HG02798 (cell line): Measurements from ENCODE around the gene SH3BGR.

Experiments
- ATAC-seq: cut with Tn5 transposase; IDR thresholded peaks from one replicate; pipeline ENCODE4 v1.9.1; 2021; ENCODE audit warnings: mild to moderate bottlenecking; ENCODE audit not compliant: unreplicated experiment, poor library complexity

Gene SH3BGR

GRCh38 chr21:39510240-39510639 lies 58.5 kb downstream of the SH3BGR start:
- ATAC-seq: no peak

GRCh38 chr21:39511102-39511501 lies 59.3 kb downstream of the SH3BGR start:
- no peak for ATAC-seq

- ATAC-seq: no peak
Observed at GRCh38 chr21:39513735-39514134, 62.0 kb downstream of the SH3BGR start.

DNA sequence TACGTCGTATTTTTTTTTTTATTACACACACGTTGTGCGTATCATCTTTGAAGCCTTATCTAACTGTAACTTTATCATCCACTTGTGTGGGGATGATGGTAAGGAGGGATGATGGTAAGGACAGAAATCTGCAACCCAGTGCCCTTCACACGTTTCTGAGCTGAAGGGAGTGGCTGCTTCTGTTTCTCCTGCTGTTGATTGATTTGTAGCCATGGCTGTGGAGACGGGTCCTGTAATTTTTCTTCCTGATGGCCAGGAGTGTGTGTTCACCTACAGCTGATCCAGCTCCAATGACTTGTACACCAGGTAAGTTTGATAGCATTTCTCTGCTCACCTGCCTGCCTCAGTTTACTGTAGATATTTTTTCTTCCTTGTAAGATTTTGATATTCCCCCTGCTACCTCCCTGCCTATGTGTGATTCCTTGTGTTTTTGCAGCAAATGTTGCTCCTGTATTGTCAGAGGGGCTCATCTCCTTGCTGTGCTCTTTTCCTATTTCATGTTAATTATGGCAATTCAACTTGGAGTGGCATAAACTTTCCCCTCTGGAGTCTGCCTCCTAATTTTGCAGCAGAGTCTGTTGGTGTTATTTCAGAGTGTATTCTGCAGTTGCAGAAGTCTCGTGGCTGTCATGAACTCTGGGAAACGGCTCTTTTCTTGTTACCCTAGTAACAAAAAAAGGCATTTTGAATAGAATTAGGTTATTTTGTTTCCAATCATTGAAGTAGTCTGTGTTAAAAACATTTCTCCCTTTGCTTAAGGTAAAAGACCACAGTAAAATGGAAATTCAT lies 64.1 kb downstream of the SH3BGR start:
- no peak for ATAC-seq

- peak; percentile 64 for ATAC-seq
Observed at GRCh38 chr21:39518055-39518846, 66.5 kb downstream of the SH3BGR start.

GRCh38 chr21:39518847-39519210 lies 67.1 kb downstream of the SH3BGR start:
- no peak for ATAC-seq

GRCh38 chr21:39519835-39520234 lies 68.1 kb downstream of the SH3BGR start:
- ATAC-seq: no peak

GRCh38 chr21:39523399-39523798 lies 71.6 kb downstream of the SH3BGR start:
- no peak for ATAC-seq

GRCh38 chr21:39523915-39524314 lies 72.1 kb downstream of the SH3BGR start:
- ATAC-seq: no peak

- ATAC-seq: peak; percentile 15
Observed at GRCh38 chr21:39525129-39525528, 73.4 kb downstream of the SH3BGR start.

GRCh38 chr21:39525601-39526000 lies 73.8 kb downstream of the SH3BGR start:
- ATAC-seq: peak; percentile 59

DNA sequence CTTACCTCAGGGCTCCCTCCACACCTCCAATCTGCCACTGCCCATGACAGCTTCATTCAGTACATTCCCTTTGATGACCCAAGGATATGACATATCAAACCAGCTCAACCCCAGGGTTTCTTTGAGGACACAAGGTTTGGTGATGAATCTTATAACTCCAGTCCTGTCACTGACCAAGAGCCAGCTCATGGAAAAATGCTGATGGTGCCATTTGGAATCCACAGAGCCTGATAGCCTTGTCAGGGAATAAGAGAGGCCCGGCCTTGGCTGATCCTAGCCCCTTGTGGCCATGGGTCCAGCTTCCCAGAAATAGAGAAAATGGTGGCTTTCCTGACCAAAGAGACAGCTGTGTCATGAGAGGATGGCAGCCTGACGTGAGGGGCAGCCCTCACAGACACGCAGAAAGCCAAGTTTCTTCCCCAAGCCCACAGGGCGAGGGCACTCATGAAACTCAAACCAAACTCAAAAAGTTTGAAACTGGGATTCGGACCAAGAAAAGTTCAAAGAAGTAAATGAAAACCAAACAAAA lies 75.4 kb downstream of the SH3BGR start:
- ATAC-seq: no peak

- no peak for ATAC-seq
Observed at GRCh38 chr21:39527664-39528381, 76.1 kb downstream of the SH3BGR start.

DNA sequence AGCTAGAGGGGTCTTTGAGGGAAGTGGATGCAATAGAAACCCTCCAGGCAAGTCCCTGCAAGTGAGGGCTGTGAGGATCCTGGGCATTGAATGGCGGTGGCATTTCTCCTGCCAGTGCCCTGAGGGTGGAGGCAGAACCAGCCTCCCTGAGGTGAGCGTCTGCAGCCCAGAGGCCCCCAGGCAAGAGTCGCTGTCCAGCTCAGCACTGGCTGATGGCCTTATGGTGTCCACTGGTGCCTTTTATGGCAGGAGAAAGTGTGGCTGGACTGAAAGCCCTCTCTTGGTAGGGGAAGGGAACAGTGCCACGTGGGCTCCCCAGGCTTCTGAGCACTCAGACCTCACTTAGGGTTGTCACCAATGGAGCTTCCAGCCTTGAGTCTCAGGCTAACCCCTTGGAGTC lies 77.3 kb downstream of the SH3BGR start:
- ATAC-seq: no peak

GRCh38 chr21:39531064-39531463 lies 79.3 kb downstream of the SH3BGR start:
- no peak for ATAC-seq

DNA sequence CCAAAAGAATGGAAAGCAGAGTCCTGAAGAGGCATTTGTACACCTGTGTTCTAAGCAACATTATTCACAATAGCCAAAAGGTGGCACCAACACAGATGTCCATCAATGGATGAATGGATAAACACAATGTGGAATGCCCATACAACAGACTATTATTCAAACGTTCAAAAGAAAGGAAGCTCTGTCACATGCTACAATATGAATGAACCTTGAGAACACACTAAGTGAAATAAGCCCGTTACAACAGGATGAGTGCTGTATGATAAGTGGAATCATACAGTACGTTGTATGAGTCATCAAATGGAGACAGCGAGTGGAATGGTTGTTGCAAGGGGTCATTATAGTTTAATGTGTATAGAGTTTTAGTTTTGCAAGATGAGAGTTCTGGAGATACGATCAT lies 80.1 kb downstream of the SH3BGR start:
- ATAC-seq: no peak

GRCh38 chr21:39533545-39534380 lies 82.0 kb downstream of the SH3BGR start:
- ATAC-seq: no peak

DNA sequence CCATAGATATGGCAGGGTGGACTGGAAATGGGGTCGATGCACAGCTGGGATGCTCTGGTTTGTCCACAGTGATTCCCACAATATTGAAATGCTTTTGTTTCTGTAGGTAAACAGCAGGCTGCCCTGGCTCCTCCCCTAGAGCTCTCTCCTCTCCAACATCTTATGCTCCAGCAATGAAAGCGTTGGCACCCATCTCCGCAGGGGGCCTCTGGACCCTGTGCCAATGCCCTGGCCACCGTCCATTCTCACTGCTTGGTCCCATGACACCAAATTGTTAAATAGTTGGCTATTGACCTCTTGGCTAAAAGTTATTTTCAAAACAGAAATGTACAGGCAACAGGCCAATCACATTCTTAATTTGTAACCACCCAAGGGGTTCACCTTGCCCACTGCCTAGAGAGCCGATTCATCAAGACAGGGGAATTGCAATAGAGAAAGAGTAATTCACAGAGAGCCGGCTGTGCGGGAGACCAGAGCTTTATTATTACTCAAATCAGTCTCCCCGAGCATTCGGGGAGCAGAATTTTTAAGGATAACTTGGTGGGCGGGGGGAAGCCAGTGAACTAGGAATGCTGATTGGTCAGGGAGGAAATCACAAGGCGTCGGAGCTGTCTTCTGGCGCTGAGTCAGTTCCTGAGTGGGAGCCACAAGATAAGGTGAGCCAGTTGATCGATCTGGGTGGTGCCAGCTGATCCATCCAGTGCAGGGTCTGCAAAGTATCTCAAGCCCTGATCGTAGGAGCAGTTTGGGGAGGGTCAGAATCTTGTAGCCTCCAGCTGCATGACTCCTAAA lies 84.1 kb downstream of the SH3BGR start:
- no peak for ATAC-seq

- ATAC-seq: no peak
Observed at GRCh38 chr21:39536835-39537234, 85.1 kb downstream of the SH3BGR start.
